ENCODE results near the gene PRR11.
A peak's percentile ranks its signal among the peaks of the same experiment; 100 is the strongest.
"Not testable (repeated sequence)": the region's sequence is repeated elsewhere in the genome, so short reads cannot be mapped to it uniquely, and the experiment has no call there.

The PRR11 gene

DNA sequence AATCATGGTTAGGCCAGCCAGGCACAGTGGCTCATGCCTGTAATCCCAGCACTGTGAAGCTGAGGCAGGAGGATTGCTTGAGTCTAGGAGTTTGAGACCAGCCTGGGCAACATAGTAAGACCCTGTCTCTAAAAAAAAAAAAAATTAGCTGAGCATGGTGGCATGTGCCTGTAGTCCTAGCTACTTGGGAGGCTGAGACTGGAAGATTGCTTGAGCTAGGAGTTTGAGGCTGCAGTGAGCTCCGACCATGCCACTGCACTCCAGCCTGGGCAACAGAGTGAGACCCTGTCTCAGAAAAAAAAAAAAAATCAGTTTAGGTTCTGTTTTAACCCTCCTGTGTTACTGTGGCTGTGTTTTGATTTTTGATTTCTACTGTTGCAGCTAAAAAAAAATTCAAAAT, 73.0 kb downstream of the PRR11 start:
- WGBS (ENCODE audit: insufficient coverage): 100% methylated on average over 1 of the region's 1 CpG
- H3K36me3 ChIP-seq (ENCODE audit: control insufficient read depth in 4 of 4, insufficient read depth in 4 of 4, low read length in 3 of 4); H3K27me3 ChIP-seq (replicated peaks in 2 of 5; ENCODE audit: control insufficient read depth in 4 of 5, insufficient read depth in 5 of 5, low read length in 4 of 5); H3K4me1 ChIP-seq (ENCODE audit: control extremely low read depth in 1 of 4, control insufficient read depth in 4 of 4, insufficient read depth in 4 of 4, low read length in 3 of 4); POLR2A ChIA-PET; H3K27ac ChIP-seq (ENCODE audit: insufficient read depth in 1 of 2, low read depth in 1 of 2, low read length in 2 of 2, poor library complexity in 1 of 2, severe bottlenecking in 2 of 2); H3K4me3 ChIP-seq (ENCODE audit: control insufficient read depth in 1 of 7, extremely low read depth in 1 of 7, insufficient read depth in 4 of 7, low read depth in 2 of 7, low read length in 6 of 7); DNase-seq; H3K9me3 ChIP-seq (ENCODE audit: control extremely low read depth in 1 of 5, control insufficient read depth in 4 of 5, insufficient read depth in 2 of 5, low read depth in 1 of 5, low read length in 4 of 5): not testable (repeated sequence)
- CTCF ChIA-PET: interaction anchor here (0.6 to 1.6 kb wide), 7 partner anchors 11 to 808 kb away, joined by 3 to 4 read pairs (median 3); no protein-coding TSS in a partner anchor

DNA sequence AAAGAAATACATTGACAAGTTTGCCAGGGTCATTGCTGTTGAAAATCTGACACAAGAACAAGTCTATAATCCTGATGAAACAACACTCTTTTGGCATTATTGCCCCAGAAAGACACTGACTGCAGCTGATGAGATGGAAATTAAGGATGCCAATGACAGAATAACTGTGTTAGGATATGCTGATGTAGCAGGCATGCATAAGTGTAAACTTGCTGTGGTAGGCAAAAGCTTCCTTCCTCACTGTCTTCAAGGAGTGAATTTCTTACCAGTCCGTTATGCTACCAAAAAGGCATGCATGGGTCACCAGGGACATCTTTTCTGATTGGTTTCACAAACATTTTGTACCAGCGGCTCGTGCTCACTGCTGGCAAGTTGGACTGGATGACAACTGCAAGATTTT, 75.2 kb downstream of the PRR11 start:
- ChIA-PET POLR2A (no interaction called here), CTCF (interaction anchor here (1.5 kb wide), 1 partner anchor 10 kb away, joined by 4 read pairs; no protein-coding TSS in a partner anchor)
- no peak for DNase-seq
- no peak overlapping the region for H3K4me3 ChIP-seq (ENCODE audit: control insufficient read depth in 1 of 7, extremely low read depth in 1 of 7, insufficient read depth in 4 of 7, low read depth in 2 of 7, low read length in 6 of 7)
- WGBS (ENCODE audit: insufficient coverage): 100% methylated on average over 3 of the region's 3 CpGs
- H3K4me1 ChIP-seq (ENCODE audit: control extremely low read depth in 1 of 4, control insufficient read depth in 4 of 4, insufficient read depth in 4 of 4, low read length in 3 of 4): no peaks in the 10 kb centered on the region
- H3K9me3 ChIP-seq (ENCODE audit: control extremely low read depth in 1 of 5, control insufficient read depth in 4 of 5, insufficient read depth in 2 of 5, low read depth in 1 of 5, low read length in 4 of 5): no peaks in the 10 kb centered on the region
- H3K36me3 ChIP-seq (ENCODE audit: control insufficient read depth in 4 of 4, insufficient read depth in 4 of 4, low read length in 3 of 4): no peaks in the 10 kb centered on the region
- no peaks in the 10 kb centered on the region for H3K27me3 ChIP-seq (replicated peaks in 2 of 5; ENCODE audit: control insufficient read depth in 4 of 5, insufficient read depth in 5 of 5, low read length in 4 of 5)
- H3K27ac ChIP-seq (ENCODE audit: insufficient read depth in 1 of 2, low read depth in 1 of 2, low read length in 2 of 2, poor library complexity in 1 of 2, severe bottlenecking in 2 of 2): no peak overlapping the region

DNA sequence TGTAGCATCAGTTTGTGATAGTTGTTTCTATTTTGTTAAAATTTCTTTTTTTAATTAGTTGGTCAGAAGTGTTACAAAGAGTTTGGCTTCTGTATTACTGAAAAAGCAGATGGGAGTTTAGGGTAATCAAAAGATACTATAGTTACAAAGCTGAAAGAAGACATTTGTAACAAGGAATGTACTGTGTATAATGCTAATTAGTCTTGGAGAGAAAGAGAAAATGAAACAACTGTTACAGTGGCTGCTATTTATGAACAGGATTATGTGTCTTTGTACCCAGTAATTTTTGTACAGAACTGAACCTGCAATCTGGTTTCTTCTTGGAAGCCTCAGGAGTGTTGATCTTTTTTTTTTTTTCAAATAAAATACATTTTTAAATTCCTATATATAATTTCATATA, 79.1 kb downstream of the PRR11 start:
- peak overlapping the region in 1 of 7 experiments; percentile 19 for H3K4me3 ChIP-seq (ENCODE audit: control insufficient read depth in 1 of 7, extremely low read depth in 1 of 7, insufficient read depth in 4 of 7, low read depth in 2 of 7, low read length in 6 of 7)
- DNase-seq: no peak
- no peak overlapping the region for H3K27ac ChIP-seq (ENCODE audit: insufficient read depth in 1 of 2, low read depth in 1 of 2, low read length in 2 of 2, poor library complexity in 1 of 2, severe bottlenecking in 2 of 2)
- ChIA-PET POLR2A (no interaction called here), CTCF (no interaction called here)
- no peaks in the 10 kb centered on the region for H3K36me3 ChIP-seq (ENCODE audit: control insufficient read depth in 4 of 4, insufficient read depth in 4 of 4, low read length in 3 of 4)
- H3K27me3 ChIP-seq (replicated peaks in 2 of 5; ENCODE audit: control insufficient read depth in 4 of 5, insufficient read depth in 5 of 5, low read length in 4 of 5): no peaks in the 10 kb centered on the region
- no peaks in the 10 kb centered on the region for H3K9me3 ChIP-seq (ENCODE audit: control extremely low read depth in 1 of 5, control insufficient read depth in 4 of 5, insufficient read depth in 2 of 5, low read depth in 1 of 5, low read length in 4 of 5)
- no peaks in the 10 kb centered on the region for H3K4me1 ChIP-seq (ENCODE audit: control extremely low read depth in 1 of 4, control insufficient read depth in 4 of 4, insufficient read depth in 4 of 4, low read length in 3 of 4)

DNA sequence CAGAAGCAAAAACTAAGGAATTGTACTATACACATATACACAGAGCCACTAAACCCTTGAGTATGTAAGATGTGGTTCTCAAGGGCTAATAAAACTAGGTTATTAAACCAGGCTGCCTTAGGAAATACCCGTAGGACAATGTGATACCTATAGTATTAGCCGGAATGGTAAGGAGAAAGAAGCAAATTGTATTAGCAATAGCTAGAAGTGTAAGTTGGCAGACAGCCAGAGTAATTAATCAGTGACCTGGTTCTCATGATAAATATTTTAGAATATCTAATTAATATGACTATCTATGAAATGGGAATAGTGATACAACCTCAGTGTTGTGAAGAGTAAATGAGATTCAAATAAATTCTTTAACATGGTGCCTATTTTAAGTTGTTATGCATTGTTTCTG, 83.4 kb downstream of the PRR11 start:
- Histone ChIP-seq H3K9me3 (ENCODE audit: control extremely low read depth in 1 of 5, control insufficient read depth in 4 of 5, insufficient read depth in 2 of 5, low read depth in 1 of 5, low read length in 4 of 5) (no peaks in the 10 kb centered on the region), H3K36me3 (ENCODE audit: control insufficient read depth in 4 of 4, insufficient read depth in 4 of 4, low read length in 3 of 4) (no peaks in the 10 kb centered on the region), H3K4me3 (ENCODE audit: control insufficient read depth in 1 of 7, extremely low read depth in 1 of 7, insufficient read depth in 4 of 7, low read depth in 2 of 7, low read length in 6 of 7) (no peak overlapping the region), H3K4me1 (ENCODE audit: control extremely low read depth in 1 of 4, control insufficient read depth in 4 of 4, insufficient read depth in 4 of 4, low read length in 3 of 4) (no peaks in the 10 kb centered on the region), H3K27ac (ENCODE audit: insufficient read depth in 1 of 2, low read depth in 1 of 2, low read length in 2 of 2, poor library complexity in 1 of 2, severe bottlenecking in 2 of 2) (no peak overlapping the region), H3K27me3 (replicated peaks in 2 of 5; ENCODE audit: control insufficient read depth in 4 of 5, insufficient read depth in 5 of 5, low read length in 4 of 5) (no peaks in the 10 kb centered on the region)
- ChIA-PET CTCF (interaction anchor here (0.5 to 0.6 kb wide), 2 partner anchors 9 to 77 kb away, joined by 3 to 4 read pairs; no protein-coding TSS in a partner anchor), POLR2A (no interaction called here)
- DNase-seq: no peak
- WGBS (ENCODE audit: insufficient coverage): 100% methylated on average over 1 of the region's 2 CpGs

DNA sequence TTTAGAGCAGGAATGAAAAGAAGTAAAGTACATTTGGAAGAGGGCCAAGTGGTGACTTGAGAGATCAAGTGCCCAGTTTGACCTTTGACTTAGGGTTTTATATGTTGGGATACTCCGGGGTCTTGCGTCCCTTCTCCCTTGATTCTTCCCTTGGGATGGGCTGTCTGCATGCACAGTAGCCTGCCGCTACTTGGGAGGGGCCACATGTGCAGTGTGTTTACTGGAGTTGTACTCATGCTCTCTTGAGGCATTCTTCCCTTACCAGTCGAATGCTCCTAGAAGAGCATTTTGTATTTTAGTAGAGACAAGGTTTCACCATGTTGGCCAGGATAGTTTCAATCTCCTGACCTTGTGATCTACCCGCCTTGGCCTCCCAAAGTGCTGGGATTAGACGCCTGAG, 88.5 kb downstream of the PRR11 start:
- WGBS (ENCODE audit: insufficient coverage): 100% methylated on average over 2 of the region's 6 CpGs
- H3K4me3 ChIP-seq (ENCODE audit: control insufficient read depth in 1 of 7, extremely low read depth in 1 of 7, insufficient read depth in 4 of 7, low read depth in 2 of 7, low read length in 6 of 7): no peak overlapping the region
- POLR2A ChIA-PET: no interaction called here
- no peak for DNase-seq
- H3K9me3 ChIP-seq (ENCODE audit: control extremely low read depth in 1 of 5, control insufficient read depth in 4 of 5, insufficient read depth in 2 of 5, low read depth in 1 of 5, low read length in 4 of 5): no peaks in the 10 kb centered on the region
- H3K36me3 ChIP-seq (ENCODE audit: control insufficient read depth in 4 of 4, insufficient read depth in 4 of 4, low read length in 3 of 4): peaks cover 0 to 4% (median 3%) of the 10 kb centered on the region in 4 experiments
- no peaks in the 10 kb centered on the region for H3K4me1 ChIP-seq (ENCODE audit: control extremely low read depth in 1 of 4, control insufficient read depth in 4 of 4, insufficient read depth in 4 of 4, low read length in 3 of 4)
- no peak overlapping the region for H3K27ac ChIP-seq (ENCODE audit: insufficient read depth in 1 of 2, low read depth in 1 of 2, low read length in 2 of 2, poor library complexity in 1 of 2, severe bottlenecking in 2 of 2)
- no peaks in the 10 kb centered on the region for H3K27me3 ChIP-seq (replicated peaks in 2 of 5; ENCODE audit: control insufficient read depth in 4 of 5, insufficient read depth in 5 of 5, low read length in 4 of 5)
- CTCF ChIA-PET: no interaction called here

Measured in common myeloid progenitor, CD34-positive (primary cell).